HG03439 (cell line): ENCODE data around the gene MUS81.
A peak's percentile ranks its signal among the peaks of the same experiment; 100 is the strongest.
"Not testable (repeated sequence)": the region's sequence is repeated elsewhere in the genome, so short reads cannot be mapped to it uniquely, and the experiment has no call there.

Experiments
- ATAC-seq: cut with Tn5 transposase; IDR thresholded peaks from one replicate; pipeline ENCODE4 v1.9.1; 2021; ENCODE audit warnings: mild to moderate bottlenecking, moderate library complexity; ENCODE audit not compliant: unreplicated experiment

Gene MUS81

GRCh38 chr11:65890324-65891218 lies 30.3 kb downstream of the MUS81 start, which contains the start of gene CCDC85B:
Gene CCDC85B, plus strand, starts transcription at chr11:65890673. Its CDS starts 111 bp downstream, at chr11:65890784.
- ATAC-seq = peak; percentile 55

- no peak for ATAC-seq
These were observed 31.2 kb downstream of the MUS81 start for GRCh38 chr11:65891219-65892136.

- ATAC-seq = not testable (repeated sequence)
These were observed 31.9 kb downstream of the MUS81 start for GRCh38 chr11:65892137-65892540.

- ATAC-seq = no peak
These were observed 32.6 kb downstream of the MUS81 start for GRCh38 chr11:65892661-65893317.

GRCh38 chr11:65894034-65894591 lies 33.9 kb downstream of the MUS81 start:
- ATAC-seq = no peak

GRCh38 chr11:65895482-65895981 lies 35.3 kb downstream of the MUS81 start:
- no peak for ATAC-seq

- no peak for ATAC-seq
These were observed 36.1 kb downstream of the MUS81 start for GRCh38 chr11:65896034-65896999.

- no peak for ATAC-seq
These were observed 36.8 kb downstream of the MUS81 start for GRCh38 chr11:65897020-65897471.

- ATAC-seq = no peak
These were observed 38.6 kb downstream of the MUS81 start for GRCh38 chr11:65898656-65899355.

GRCh38 chr11:65899356-65900124 lies 39.3 kb downstream of the MUS81 start:
- ATAC-seq = no peak

- ATAC-seq = peak; percentile 69
These were observed 40.1 kb downstream of the MUS81 start, which contains the start of gene FOSL1 for GRCh38 chr11:65900125-65900898. Gene FOSL1, minus strand, starts transcription at chr11:65900388. Its CDS starts 49 bp downstream, at chr11:65900339.

- ATAC-seq = no peak
These were observed 40.6 kb downstream of the MUS81 start for GRCh38 chr11:65900899-65901180.

- ATAC-seq = no peak
These were observed 42.8 kb downstream of the MUS81 start for GRCh38 chr11:65903068-65903481.

- ATAC-seq = no peak
These were observed 43.5 kb downstream of the MUS81 start for GRCh38 chr11:65903715-65904114.

- no peak for ATAC-seq
These were observed 46.4 kb downstream of the MUS81 start for GRCh38 chr11:65906602-65907001.

- no peak for ATAC-seq
These were observed 47.6 kb downstream of the MUS81 start for GRCh38 chr11:65907878-65908277.
